ENCODE measurements around the gene SIPA1.
A peak's percentile ranks its signal among the peaks of the same experiment; 100 is the strongest.

Gene SIPA1

DNA sequence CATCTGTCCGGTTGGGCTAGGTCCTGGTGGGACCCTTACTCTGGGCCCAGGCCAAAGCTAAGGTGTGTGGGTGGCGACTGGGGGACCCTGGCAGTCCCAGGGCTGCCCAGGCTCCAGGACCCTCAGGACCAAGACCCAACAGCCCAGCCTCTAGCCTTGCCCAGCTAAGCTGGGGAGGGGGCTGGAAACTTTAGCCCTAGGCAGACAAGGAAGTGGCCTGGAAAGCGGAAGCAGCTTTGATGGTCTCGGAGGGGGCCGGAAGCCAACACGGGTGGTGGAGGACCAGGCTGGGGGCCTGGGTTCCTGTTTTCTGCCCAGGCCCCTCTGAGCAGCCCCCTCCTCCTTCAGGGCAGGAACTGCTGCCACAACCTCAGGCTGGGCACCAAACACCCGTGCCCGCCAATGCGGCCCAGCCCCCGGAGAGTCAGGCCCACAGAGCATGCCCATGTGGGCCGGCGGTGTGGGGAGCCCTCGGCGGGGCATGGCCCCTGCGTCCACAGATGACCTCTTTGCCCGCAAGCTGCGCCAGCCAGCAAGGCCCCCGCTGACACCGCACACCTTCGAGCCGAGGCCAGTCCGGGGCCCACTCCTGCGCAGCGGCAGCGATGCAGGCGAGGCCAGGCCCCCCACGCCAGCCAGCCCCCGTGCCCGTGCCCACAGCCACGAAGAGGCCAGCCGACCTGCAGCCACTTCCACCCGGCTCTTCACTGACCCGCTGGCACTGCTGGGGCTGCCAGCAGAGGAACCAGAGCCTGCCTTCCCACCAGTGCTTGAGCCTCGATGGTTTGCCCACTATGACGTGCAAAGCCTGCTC, 2.8 kb downstream of the SIPA1 start:
- no peak for DNase-seq (ENCODE audit: low read depth)
- H3K4me3 ChIP-seq (ENCODE audit: low read depth, low read length), result no peak overlapping the region

DNA sequence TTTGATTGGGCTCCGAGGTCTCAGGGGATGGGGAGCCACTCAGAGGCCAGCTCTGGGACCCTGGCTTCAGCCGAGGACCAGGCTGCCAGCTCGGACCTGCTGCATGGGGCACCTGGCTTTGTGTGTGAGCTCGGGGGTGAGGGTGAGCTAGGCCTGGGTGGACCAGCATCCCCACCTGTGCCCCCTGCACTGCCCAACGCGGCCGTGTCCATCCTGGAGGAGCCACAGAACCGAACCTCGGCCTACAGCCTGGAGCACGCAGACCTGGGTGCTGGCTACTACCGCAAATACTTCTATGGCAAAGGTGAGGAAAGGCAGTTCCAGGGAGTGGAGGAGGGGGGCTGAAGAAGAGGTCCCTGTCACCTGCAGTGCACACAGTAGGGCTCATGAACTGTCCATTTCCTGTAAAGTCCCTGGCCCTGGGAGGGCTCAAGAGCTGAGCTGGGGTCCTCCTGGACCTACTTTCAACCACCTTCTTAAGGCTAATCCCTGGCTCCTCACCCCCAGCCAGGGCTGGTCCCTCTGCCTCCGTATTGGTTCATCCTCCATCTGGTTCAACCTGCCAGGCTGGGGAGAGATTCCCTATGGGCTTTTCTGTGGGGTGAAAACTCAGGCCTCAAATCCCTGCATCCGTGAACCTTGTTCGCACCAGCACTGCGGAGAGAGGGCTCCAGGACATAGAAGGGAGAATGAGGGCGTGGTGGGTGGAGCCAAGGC, 3.6 kb downstream of the SIPA1 start:
- DNase-seq (ENCODE audit: low read depth), result no peak
- H3K4me3 ChIP-seq (ENCODE audit: low read depth, low read length), result no peak overlapping the region

DNA sequence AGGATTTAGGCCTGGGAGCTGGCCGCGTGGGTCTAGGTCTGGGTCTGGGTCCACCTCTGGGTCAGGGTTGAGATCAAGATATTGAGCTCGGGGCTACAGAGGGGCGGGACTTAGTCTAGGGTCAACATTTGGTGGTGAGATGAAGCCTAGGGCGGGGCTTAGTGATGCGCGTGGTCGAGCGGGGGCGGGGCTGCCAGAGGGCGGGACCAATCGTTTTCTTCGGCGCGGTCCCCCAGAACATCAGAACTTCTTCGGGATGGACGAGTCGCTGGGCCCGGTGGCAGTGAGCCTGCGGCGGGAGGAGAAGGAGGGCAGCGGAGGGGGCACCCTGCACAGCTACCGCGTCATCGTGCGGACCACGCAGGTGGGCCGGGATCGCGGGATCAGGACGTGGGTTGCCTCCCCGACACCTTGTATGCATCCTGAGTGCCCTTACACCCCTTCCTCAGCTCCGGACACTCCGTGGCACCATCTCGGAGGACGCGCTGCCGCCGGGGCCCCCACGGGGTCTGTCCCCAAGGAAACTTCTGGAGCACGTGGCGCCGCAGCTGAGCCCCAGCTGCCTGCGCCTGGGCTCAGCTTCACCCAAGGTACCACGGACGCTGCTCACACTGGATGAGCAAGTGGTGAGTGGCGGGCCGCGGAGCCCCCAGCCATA, 4.2 kb downstream of the SIPA1 start:
- no peak for DNase-seq (ENCODE audit: low read depth)
- H3K4me3 ChIP-seq (ENCODE audit: low read depth, low read length), result no peak overlapping the region

DNA sequence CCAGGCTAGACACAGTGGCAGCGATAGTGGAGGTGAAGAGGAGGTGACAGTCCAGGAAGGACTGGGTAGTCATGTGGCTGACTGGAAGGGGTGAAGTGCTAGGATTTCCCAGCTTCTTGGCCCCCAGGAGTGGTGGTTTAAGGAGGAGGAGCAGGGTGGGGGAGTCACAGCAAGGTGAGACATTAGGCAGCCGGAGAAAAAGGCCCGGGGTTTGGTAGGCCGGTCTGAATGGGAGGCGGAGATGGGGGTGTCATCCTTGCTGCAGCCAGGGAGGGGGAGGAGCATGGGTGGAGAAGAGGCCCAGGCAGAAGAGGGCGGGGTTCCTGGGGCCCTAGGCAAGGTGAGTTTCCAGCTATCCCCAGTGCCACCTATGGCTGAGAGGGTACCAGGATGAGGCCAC, 6.1 kb downstream of the SIPA1 start:
- H3K4me3 ChIP-seq (ENCODE audit: low read depth, low read length), result no peak overlapping the region
- no peak for DNase-seq (ENCODE audit: low read depth)

DNA sequence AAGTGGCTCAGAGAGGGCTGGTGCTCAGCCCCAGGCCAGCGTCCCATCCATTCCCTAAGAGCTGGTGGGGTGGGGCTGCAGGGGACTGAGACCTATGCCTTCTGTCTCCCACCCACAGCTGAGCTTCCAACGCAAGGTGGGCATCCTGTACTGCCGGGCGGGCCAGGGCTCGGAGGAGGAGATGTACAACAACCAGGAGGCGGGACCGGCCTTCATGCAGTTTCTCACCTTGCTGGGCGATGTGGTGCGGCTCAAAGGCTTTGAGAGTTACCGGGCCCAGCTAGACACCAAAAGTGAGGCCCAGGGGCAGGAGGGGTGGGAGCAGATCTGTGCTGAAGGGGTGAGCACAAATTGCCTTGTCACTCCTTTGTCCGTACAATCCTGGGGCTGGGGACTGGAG, 6.9 kb downstream of the SIPA1 start:
- no peak for DNase-seq (ENCODE audit: low read depth)
- H3K4me3 ChIP-seq (ENCODE audit: low read depth, low read length), result no peak overlapping the region

DNA sequence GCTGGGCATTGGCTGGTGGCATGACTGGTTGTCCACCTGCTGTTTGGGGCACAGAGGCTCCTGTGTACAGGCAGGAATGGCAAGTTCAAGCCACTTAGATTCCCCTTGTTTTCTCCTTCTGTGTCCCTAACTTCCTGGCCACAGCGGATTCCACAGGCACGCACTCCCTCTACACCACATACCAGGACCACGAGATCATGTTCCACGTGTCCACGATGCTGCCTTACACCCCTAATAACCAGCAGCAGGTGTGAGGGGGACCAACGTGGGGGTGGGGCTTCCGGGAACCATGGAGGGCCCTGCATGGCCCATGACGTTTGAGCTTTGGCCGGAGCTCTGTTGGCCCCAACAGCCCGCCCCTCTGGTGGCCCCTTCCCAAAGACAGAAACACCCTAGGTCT, 7.8 kb downstream of the SIPA1 start:
- H3K4me3 ChIP-seq (ENCODE audit: low read depth, low read length), result no peak overlapping the region
- no peak for DNase-seq (ENCODE audit: low read depth)

DNA sequence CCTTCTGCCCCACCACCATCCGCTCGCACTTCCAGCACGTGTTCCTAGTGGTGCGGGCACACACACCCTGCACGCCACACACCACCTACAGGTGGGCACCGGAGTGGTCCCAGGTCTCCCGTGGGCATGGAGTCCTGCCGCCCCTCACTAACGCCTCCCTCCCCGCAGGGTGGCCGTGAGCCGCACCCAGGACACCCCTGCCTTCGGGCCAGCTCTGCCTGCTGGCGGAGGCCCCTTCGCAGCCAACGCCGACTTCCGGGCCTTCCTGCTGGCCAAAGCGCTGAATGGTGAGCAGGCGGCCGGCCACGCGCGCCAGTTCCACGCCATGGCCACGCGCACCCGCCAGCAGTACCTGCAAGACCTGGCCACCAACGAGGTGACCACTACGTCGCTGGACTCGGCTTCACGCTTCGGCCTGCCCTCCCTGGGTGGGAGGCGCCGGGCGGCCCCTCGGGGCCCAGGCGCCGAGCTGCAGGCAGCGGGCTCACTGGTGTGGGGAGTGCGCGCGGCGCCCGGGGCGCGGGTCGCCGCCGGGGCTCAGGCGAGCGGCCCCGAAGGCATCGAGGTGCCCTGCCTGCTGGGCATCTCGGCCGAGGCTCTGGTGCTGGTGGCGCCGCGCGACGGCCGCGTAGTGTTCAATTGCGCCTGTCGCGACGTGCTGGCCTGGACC, 8.5 kb downstream of the SIPA1 start:
- H3K4me3 ChIP-seq (ENCODE audit: low read depth, low read length), result no peak overlapping the region
- DNase-seq (ENCODE audit: low read depth), result no peak

DNA sequence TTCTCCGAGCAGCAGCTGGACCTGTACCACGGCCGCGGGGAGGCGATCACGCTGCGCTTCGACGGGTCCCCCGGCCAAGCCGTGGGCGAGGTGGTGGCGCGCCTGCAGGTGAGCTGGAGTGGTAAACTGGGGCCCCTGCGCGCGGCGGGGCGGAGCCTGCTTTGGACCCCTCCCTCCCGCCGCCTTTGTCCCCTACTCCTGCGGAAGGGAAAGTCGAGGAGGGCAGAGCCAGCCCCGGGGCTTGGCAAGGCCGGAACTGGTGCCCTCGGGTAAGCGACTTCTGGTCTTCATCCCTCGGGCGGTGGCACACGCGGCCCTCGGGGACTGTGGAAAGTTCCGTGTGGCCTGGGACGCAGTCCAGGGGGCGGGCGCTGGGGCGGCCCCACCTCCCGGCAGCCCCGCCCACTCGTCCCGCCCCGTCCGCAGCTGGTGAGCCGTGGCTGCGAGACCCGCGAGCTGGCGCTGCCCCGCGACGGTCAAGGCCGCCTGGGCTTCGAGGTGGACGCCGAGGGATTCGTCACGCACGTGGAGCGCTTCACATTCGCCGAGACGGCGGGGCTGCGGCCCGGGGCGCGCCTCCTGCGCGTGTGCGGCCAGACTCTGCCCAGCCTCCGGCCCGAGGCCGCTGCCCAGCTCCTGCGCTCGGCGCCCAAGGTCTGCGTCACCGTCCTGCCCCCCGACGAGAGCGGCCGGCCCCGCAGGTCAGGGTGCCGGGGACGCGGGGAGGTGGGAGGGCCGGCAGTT, 9.2 kb downstream of the SIPA1 start:
- no peak for DNase-seq (ENCODE audit: low read depth)
- H3K4me3 ChIP-seq (ENCODE audit: low read depth, low read length), result peak overlapping the region; percentile 23

DNA sequence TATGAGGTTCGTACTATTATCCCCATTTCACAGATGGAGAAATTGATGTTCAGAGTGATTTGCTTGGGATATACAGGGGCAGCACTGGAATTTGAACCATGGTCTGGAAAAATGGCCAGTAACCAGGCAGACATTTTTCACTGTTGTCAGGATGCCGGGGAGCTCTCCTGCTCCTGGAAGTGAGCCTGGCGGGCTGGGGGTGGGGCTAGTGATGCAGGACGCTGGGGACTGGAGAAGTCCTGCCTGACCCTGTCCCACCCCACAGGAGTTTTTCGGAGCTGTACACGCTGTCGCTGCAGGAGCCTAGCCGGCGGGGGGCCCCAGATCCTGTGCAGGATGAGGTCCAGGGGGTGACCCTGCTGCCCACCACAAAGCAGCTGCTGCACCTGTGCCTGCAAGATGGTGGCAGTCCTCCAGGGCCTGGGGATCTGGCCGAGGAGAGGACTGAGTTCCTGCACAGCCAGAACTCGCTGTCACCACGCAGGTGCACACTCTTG, 11.1 kb downstream of the SIPA1 start:
- no peak overlapping the region for H3K4me3 ChIP-seq (ENCODE audit: low read depth, low read length)
- DNase-seq (ENCODE audit: low read depth), result no peak

DNA sequence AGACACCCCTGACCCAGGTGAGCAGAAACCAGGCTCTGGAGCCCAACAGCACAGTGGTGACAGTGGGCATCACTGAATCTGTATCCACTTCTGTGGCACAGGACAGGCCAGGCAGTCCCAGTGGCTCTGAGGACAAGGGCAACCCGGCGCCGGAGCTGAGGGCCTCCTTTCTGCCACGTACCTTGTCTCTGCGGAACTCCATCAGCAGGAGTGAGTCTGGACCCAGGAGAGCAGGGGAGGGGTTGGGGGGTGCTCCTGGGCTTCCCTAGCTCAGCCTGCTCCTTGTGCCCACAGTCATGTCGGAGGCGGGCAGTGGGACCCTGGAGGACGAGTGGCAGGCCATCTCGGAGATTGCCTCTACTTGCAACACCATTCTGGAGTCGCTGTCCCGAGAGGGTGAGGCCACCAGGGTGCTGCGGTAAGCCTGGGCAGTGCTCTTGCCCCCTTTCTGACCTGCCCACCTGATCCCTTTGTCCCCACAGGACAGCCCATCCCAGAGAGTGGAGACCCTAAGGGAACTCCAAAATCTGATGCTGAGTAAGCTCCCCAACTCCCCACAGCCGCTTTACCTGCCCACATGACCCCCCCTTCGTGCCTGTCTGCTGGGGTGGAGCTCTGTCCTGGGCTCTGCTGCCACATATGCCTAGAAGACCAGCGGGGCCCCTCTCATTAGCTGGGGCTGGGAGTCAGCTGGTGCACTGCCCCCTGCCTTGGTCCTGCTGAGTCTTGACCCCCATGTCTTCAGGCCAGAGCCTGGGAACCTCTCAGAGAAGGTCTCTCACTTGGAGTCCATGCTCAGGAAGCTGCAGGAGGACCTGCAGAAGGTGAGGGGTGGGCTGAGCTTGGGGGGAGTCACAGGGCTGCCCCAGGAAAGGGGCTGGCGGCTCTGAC, 12.0 kb downstream of the SIPA1 start:
- no peak overlapping the region for H3K4me3 ChIP-seq (ENCODE audit: low read depth, low read length)
- no peak for DNase-seq (ENCODE audit: low read depth)

DNA sequence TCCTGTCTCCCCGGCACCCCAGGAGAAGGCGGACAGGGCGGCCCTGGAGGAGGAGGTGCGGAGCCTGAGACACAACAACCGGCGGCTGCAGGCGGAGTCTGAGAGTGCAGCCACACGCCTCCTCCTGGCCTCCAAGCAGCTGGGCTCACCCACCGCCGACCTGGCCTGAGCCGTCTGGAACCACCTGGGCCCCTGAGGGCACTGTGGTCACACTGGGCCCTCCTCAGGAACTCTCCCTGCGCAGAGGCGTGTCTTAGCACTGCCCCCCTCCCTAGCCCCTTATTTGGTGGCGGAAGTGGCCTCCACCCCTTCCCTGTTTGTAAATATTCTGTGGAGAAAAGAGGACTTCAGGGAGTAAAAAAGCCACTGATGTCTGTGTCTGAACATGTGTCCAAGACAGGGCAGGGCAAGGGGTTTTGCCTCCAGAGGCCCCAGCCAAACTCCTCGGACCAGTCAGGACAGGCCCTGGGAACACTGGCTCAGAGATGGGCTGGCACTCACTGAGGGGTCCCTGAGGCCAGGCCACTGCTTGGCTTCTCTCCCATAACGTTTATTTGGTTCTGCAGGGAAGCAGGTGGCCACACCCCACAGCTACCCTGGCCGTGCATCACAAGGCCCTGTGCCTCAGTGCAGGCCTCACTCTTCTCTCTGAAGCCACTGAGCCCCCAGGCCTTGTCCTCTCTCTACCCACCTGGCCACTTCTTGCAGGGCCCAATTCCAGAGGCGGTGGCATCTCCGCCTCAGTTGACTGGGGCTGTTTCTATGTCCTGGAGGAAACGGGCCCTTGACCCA, 12.8 kb downstream of the SIPA1 start:
- H3K4me3 ChIP-seq (ENCODE audit: low read depth, low read length), result no peak overlapping the region
- no peak for DNase-seq (ENCODE audit: low read depth)

DNA sequence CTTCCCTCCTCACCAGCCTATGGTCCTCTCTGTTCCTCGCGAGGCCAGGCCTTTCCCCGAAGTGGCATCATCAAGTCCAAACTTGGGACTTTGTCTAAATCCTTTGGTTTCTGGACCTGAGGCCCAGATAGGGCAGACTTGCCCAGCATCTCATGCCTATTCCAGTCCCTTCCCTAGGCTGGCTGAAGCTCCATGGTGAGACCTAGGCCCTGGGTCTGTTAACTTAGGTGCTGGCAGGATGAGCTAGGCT, 13.4 kb downstream of the SIPA1 start:
- no peak for DNase-seq (ENCODE audit: low read depth)
- H3K4me3 ChIP-seq (ENCODE audit: low read depth, low read length), result no peak overlapping the region

DNA sequence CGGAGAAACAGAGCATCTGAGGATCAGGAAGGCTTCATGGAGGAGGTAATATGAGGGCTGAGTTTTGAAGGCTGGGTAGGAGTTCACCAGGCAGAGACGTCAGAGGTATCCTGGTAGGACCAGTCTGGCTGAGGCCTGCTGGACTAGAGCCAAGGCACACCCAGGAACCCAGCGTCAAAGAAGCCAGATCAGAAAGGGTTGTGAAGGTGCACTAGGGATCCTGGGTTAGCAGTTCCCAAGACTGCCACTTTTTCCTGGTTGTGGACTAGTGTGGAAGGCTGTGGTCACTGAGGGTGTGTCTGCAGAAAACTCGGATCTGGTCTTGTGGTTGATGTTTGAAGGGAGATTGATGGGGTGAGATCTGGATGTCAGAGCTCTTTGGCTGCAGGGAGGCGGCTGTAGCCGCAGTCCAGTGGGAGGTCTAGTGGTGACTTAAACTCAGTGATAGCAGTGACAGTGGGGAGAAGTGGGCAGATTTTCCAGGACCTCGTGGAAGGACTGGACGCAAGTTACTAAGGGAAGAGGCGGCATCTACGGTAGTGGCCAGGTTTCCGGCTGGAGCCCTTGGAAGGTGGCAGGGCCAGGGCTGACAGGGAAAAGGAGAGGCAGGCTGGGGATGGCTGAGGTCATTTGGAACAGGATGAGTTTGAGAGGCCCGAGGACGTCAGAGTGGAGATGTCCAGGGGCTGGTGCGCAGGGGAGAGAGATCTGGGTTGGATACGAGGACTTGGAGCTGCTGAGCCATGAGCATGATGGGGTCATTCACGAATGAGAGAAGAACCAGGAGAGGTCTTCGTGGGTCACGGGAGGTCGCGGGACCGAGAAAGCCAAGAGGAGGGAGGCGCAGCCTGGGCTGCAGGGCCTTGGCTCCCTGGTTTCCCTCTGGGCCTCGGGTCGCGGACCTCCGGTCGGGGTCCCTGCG, 13.9 kb downstream of the SIPA1 start:
- no peak for DNase-seq (ENCODE audit: low read depth)
- peak overlapping the region; percentile 53 for H3K4me3 ChIP-seq (ENCODE audit: low read depth, low read length)

DNA sequence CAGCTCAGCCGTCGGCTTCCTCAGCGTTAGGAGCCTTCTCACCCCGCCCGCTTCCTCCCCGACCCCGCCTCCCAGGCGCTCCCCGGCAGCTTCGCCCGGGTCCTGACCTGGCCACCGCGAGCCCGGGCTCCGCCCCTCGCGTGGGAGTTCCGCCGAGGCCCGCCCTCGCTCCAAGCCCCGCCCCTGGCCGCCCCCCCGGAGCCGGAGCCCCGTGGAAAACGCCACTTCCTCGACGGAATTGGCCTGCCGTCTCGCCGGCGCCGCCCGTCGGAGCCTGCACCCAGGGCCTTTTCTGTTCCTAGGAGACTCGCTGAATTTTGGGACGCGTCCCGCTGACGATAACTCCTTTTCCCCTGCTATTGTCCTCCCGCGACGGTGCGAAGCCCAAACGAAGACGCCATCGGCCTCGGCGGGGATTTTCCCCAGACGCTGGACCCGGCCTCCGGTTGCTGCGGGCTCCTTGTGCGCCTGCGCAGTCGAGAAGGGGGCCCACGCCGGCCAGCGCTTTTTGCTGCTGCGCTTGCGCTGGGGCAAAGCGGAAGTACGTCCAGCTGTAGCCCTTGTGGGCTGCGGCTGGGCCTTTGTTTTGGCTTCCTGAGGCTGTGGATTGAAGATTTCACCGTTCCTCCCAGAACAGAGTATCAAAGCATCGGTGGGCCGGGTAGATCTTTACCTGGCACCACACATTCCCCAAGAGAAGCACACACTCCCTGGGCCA, 14.8 kb downstream of the SIPA1 start:
- peak overlapping the region; percentile 53 for H3K4me3 ChIP-seq (ENCODE audit: low read depth, low read length)
- DNase-seq (ENCODE audit: low read depth), result peak; percentile 74

DNA sequence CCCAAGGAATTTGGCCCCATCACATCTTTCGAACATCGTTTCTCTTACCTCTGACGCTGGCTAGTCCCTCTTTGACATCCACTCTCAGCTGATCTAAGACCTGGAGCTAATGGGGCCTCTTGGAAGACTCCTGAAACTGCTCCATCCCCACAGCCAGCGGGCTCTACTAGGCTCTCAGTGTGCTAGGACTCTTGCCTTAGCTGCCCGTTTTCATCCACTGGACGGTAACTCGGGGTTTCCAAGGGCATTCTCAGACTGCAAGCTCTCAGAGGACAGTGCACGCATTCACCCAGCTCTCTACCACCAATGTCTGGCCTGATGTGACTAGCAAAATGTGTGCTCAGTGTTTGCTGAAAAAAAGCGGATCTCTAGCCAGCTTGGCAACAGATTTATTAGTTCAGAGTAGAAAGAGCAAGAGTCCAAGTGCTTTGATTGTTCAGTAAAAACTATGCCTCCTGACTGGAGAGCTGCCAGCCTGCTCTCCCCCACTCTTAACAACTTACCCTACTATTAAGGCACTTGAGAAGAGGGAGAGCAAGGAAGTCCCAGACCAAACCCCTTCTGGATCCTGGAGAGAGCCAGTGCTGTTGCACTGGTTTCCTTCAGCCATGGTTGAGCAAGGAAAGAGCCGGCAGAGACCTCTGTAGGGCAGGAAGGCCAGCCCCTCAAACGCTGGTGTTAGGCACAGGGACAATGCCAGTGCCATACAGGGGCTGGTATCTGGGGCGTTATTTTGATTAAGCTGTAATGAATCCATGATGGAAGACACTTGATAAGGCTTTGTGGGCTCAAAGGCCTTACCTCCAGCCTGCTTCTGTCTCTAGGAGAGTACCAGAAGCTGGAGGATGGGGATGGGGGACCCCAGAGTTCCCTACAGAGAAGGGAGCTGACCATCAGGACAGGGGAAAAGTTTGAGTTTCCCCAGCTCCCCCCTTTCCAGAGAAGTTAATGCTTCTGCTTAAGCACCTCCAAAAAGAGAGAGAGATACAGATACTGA, 15.6 kb downstream of the SIPA1 start:
- no peak for DNase-seq (ENCODE audit: low read depth)
- peak overlapping the region; percentile 53 for H3K4me3 ChIP-seq (ENCODE audit: low read depth, low read length)
